Naive thymus-derived CD4-positive, alpha-beta T cell (primary cell): Measurements from ENCODE around the gene EXPH5. TPM values are rescaled to one million over a fixed set of nuclear protein-coding genes. Genes with fewer than 3 reads are reported as not detected.

ENCODE experiments used
- ATAC-seq: fragments of 150-1000 bp; cut with Tn5 transposase; 2 replicates; pipeline ENCODE4 v1.10.0; 2021; ENCODE audit warnings: mild to moderate bottlenecking, moderate library complexity
- CTCF ChIA-PET: fragments of 350-600 bp; sonication (Branson Sonifier 250); formaldehyde crosslinking; loops from one replicate; lab custom pipeline; 2021; ENCODE audit warnings: antibody characterized with exemption; lab: Charles Lee
- POLR2A ChIA-PET: fragments of 350-600 bp; sonication (Branson Sonifier 250); formaldehyde crosslinking; loops from one replicate; lab custom pipeline; 2021; ENCODE audit warnings: antibody characterized with exemption, inconsistent platforms; lab: Charles Lee
- DNase-seq, 9 donors: peaks; one replicate each; pipeline versions ENCODE4 v3.0.0 to v3.0.0-alpha.2; 2020 to 2022; ENCODE audit warnings: mixed read lengths in 1 of 9
- H3K27ac ChIP-seq: one replicate; pipeline ENCODE4 v1.7.0; 2013; ENCODE audit warnings: mild to moderate bottlenecking, low read depth, low read length, moderate library complexity
- H3K27me3 ChIP-seq, 2 donors: one replicate each; pipeline ENCODE4 v1.7.0; 2013; ENCODE audit warnings: low read length in 2 of 2, mild to moderate bottlenecking in 2 of 2, moderate library complexity in 2 of 2; ENCODE audit not compliant: control insufficient read depth in 2 of 2, insufficient read depth in 2 of 2
- H3K36me3 ChIP-seq, 3 experiments: 1 replicate in 2 of 3; 2 replicates in 1 of 3; pipeline ENCODE4 v1.7.0; 2013; ENCODE audit warnings: low read length in 3 of 3, mild to moderate bottlenecking in 3 of 3, moderate library complexity in 1 of 3; ENCODE audit not compliant: insufficient read depth in 3 of 3, control insufficient read depth in 2 of 3
- H3K4me1 ChIP-seq, 2 donors: one replicate each; pipeline ENCODE4 v1.7.0; 2013; ENCODE audit warnings: low read length in 2 of 2, mild to moderate bottlenecking in 2 of 2, moderate library complexity in 1 of 2; ENCODE audit not compliant: control insufficient read depth in 2 of 2, insufficient read depth in 2 of 2
- H3K4me3 ChIP-seq: 2 replicates; pipeline ENCODE4 v1.7.0; 2013; ENCODE audit warnings: mild to moderate bottlenecking, low read length
- H3K9me3 ChIP-seq, 3 experiments: 1 replicate in 2 of 3; 2 replicates in 1 of 3; pipeline ENCODE4 v1.7.0; 2013; ENCODE audit warnings: low read length in 3 of 3; ENCODE audit not compliant: control insufficient read depth in 2 of 3
- H3K27ac Mint-ChIP-seq, 9 donors: one replicate each; pipeline ENCODE4 v1.8.0; 2020 to 2022; ENCODE audit warnings: mixed read lengths in 9 of 9, mild to moderate bottlenecking in 8 of 9, moderate library complexity in 5 of 9, inconsistent platforms in 2 of 9
- H3K27me3 Mint-ChIP-seq, 5 donors: one replicate each; pipeline ENCODE4 v1.8.0; 2021 to 2022; ENCODE audit warnings: mixed read lengths in 5 of 5, mild to moderate bottlenecking in 1 of 5
- H3K36me3 Mint-ChIP-seq, 5 donors: one replicate each; pipeline ENCODE4 v1.8.0; 2020 to 2022; ENCODE audit warnings: mixed read lengths in 5 of 5, mild to moderate bottlenecking in 3 of 5, inconsistent platforms in 1 of 5
- H3K4me1 Mint-ChIP-seq, 7 donors: one replicate each; pipeline ENCODE4 v1.8.0; 2020 to 2022; ENCODE audit warnings: mixed read lengths in 7 of 7, mild to moderate bottlenecking in 3 of 7, inconsistent platforms in 1 of 7
- H3K4me3 Mint-ChIP-seq, 10 donors: one replicate each; pipeline ENCODE4 v1.8.0; 2020 to 2022; ENCODE audit warnings: mild to moderate bottlenecking in 10 of 10, mixed read lengths in 10 of 10, moderate library complexity in 6 of 10, inconsistent platforms in 2 of 10
- H3K9me3 Mint-ChIP-seq, 11 donors: one replicate each; pipeline ENCODE4 v1.8.0; 2020 to 2022; ENCODE audit warnings: mixed read lengths in 11 of 11, mild to moderate bottlenecking in 4 of 11, inconsistent platforms in 1 of 11, moderate library complexity in 1 of 11
- intact Hi-C, 2 donors: fragments of 100-400 bp; cut with micrococcal nuclease; formaldehyde crosslinking; loops; one replicate each; pipeline ENCODE4 v1.15.1; 2023
- polyA plus RNA-seq, 2 donors: library from polyadenylated mRNA; unstranded; fragments of 300-500 nt; fragmentation: Illumina TruSeq; gene quantifications; one replicate each; pipeline ENCODE4 v1.2.3, GENCODE V29; 2021
- total RNA-seq, 6 experiments: library from RNA in 5 of 6; stranded (reverse) in 5 of 6; gene quantifications; 1 replicate in 5 of 6; 2 replicates in 1 of 6; pipeline ENCODE4 v1.2.3 and lab custom pipeline; 2021 to 2026

EXPH5 gene
- total and polyA plus RNA-seq, 7 experiments from 2014 or later = 0.90 to 8.3 (median 3.2) TPM

DNA sequence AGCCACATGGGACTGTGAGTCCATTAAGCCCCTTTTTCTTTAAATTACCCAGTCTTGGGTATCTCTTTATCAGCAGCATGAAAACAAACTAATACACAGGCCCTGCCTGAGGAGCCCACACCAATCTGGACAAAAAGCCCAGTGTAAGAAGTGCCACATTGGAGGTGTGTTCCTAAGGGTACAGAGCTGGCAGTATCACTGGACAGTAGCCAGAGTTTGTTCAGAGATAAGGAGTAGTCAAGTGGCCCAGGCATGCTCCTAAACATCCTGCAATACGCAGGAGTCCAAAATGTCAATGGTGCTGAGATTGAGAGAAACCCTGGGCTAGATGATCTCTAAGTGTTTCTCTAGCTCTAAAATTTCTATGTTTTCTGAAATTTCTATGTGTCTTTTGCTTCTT, 68.4 kb downstream of the EXPH5 start:
- Histone ChIP-seq H3K27ac (no peak overlapping the region), H3K27me3 (no peaks in the 10 kb centered on the region), H3K36me3 (no peaks in the 10 kb centered on the region), H3K4me3 (no peak overlapping the region), H3K4me1 (no peaks in the 10 kb centered on the region), H3K9me3 (no peaks in the 10 kb centered on the region)
- H3K9me3 Mint-ChIP-seq = peaks cover 0 to 4% (median 0%) of the 10 kb centered on the region in 11 donors
- intact Hi-C loops = no loop called here
- no peak overlapping the region for H3K27ac Mint-ChIP-seq
- peaks cover 0 to 5% (median 0%) of the 10 kb centered on the region in 7 donors for H3K4me1 Mint-ChIP-seq
- H3K36me3 Mint-ChIP-seq = peaks cover 0 to 30% (median 9%) of the 10 kb centered on the region in 5 donors
- no peaks in the 10 kb centered on the region for H3K27me3 Mint-ChIP-seq
- ATAC-seq (no peak), DNase-seq (no peak)
- ChIA-PET CTCF (no interaction called here), POLR2A (no interaction called here)
- H3K4me3 Mint-ChIP-seq = no peak overlapping the region

DNA sequence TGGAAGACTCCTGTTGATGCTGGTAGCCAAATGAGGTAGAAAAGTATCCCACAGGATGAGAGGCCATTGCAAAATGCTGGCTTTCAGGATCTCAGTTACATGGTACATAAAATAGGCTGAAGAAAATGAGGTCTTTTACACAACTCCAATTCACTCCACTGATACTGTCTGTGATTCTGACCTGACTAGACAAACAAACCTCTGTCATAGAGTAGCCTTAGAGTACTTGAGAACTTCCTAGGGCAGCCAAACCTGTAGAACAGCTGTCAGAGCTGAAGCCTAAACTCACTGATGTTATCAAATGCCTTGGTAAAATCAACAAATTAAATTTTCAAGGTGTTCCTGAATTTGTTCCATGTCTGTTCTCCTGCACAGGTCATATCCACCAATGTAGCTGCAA, 69.1 kb downstream of the EXPH5 start:
- H3K27me3 ChIP-seq = no peaks in the 10 kb centered on the region
- H3K4me3 ChIP-seq = no peak overlapping the region
- peaks cover 0 to 5% (median 0%) of the 10 kb centered on the region in 7 donors for H3K4me1 Mint-ChIP-seq
- peaks cover 0 to 30% (median 9%) of the 10 kb centered on the region in 5 donors for H3K36me3 Mint-ChIP-seq
- no peaks in the 10 kb centered on the region for H3K4me1 ChIP-seq
- DNase-seq (no peak), ATAC-seq (no peak)
- H3K27ac Mint-ChIP-seq = no peak overlapping the region
- peaks cover 0 to 4% (median 0%) of the 10 kb centered on the region in 11 donors for H3K9me3 Mint-ChIP-seq
- H3K27me3 Mint-ChIP-seq = no peaks in the 10 kb centered on the region
- H3K36me3 ChIP-seq = no peaks in the 10 kb centered on the region
- H3K9me3 ChIP-seq = no peaks in the 10 kb centered on the region
- H3K27ac ChIP-seq = no peak overlapping the region
- CTCF ChIA-PET = no interaction called here
- POLR2A ChIA-PET = no interaction called here
- intact Hi-C loops = no loop called here
- H3K4me3 Mint-ChIP-seq = no peak overlapping the region

DNA sequence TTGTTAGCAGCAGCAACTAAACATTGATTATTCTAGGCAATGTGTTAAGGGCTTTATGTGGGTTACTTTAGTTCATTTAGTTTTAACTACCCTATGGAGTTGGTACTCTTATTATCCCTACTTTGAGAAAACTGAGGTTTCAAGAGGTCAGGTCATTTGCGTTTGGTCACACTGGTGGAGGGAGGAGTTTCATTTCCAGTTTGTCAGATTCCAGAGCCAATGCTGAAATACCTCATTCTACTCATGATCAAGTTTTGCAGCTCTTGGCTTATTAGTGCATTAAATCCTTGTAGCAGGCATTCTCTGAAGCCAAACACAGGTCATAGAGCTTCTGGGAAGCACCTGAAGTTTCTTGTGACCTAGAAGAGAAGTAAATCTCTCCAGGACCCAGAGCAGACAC, 71.2 kb downstream of the EXPH5 start:
- H3K27ac ChIP-seq = no peak overlapping the region
- H3K4me1 ChIP-seq = no peaks in the 10 kb centered on the region
- no peak overlapping the region for H3K4me3 ChIP-seq
- H3K27me3 ChIP-seq = no peaks in the 10 kb centered on the region
- no peak overlapping the region for H3K27ac Mint-ChIP-seq
- ATAC-seq = no peak
- H3K9me3 Mint-ChIP-seq = peaks cover 0 to 4% (median 0%) of the 10 kb centered on the region in 11 donors
- no peak for DNase-seq
- POLR2A ChIA-PET = no interaction called here
- H3K36me3 ChIP-seq = no peaks in the 10 kb centered on the region
- peaks cover 0 to 35% (median 9%) of the 10 kb centered on the region in 5 donors for H3K36me3 Mint-ChIP-seq
- H3K9me3 ChIP-seq = no peaks in the 10 kb centered on the region
- H3K4me1 Mint-ChIP-seq = peaks cover 0 to 5% (median 0%) of the 10 kb centered on the region in 7 donors
- intact Hi-C loops = no loop called here
- no peak overlapping the region for H3K4me3 Mint-ChIP-seq
- no peaks in the 10 kb centered on the region for H3K27me3 Mint-ChIP-seq
- CTCF ChIA-PET = no interaction called here

DNA sequence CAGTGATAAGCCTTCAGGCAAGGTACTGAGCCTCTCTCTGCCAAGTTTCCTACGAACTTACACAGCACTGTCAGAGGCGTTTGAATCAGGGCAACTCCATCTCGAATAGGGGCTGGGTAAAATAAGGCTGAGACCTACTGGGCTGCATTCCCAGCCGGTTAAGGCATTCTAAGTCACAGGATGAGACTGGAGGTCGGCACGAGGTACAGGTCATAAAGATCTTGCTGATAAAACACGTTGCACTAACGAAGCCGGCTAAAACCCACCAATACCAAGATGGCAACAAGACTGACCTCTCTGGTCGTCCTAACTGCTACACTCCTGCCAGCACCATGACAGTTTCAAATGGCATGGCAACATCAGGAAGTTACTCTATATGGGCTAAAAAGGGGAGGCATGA, 75.0 kb downstream of the EXPH5 start:
- ChIA-PET CTCF (no interaction called here), POLR2A (no interaction called here)
- intact Hi-C loops = loop anchor here in 1 of 2 donors (1.0 kb wide), 1 partner anchor 15 kb away; no protein-coding TSS in a partner anchor
- H3K4me3 ChIP-seq = no peak overlapping the region
- peaks cover 0 to 5% (median 0%) of the 10 kb centered on the region in 11 donors for H3K9me3 Mint-ChIP-seq
- no peak overlapping the region for H3K27ac Mint-ChIP-seq
- peaks cover 0 to 9% (median 0%) of the 10 kb centered on the region in 3 experiments for H3K36me3 ChIP-seq
- peaks cover 0 to 5% (median 0%) of the 10 kb centered on the region in 7 donors for H3K4me1 Mint-ChIP-seq
- H3K27me3 Mint-ChIP-seq = no peaks in the 10 kb centered on the region
- no peaks in the 10 kb centered on the region for H3K9me3 ChIP-seq
- peaks cover 7 to 35% (median 14%) of the 10 kb centered on the region in 5 donors for H3K36me3 Mint-ChIP-seq
- H3K4me1 ChIP-seq = no peaks in the 10 kb centered on the region
- no peak overlapping the region for H3K27ac ChIP-seq
- DNase-seq = no peak
- no peak for ATAC-seq
- no peak overlapping the region for H3K4me3 Mint-ChIP-seq
- no peaks in the 10 kb centered on the region for H3K27me3 ChIP-seq

DNA sequence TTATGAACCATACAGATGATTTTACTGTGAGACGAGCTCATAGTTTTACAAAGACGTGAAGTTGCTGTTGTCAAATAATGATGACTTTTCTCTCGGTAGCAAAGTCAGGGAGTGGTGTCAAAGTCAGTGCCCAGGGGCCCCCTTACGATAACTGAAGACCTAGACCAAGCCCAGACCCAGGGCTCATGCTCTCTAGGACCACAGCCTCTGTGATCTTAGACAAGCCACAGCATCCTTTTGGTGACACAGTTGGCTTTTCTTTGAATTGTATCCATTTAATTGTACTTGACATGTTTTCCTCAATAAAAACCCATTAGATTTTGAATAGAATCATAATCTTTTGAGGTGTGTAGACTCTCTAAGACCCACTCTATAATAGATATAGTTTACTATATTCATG, 77.4 kb downstream of the EXPH5 start:
- CTCF ChIA-PET = no interaction called here
- H3K27ac ChIP-seq = no peak overlapping the region
- intact Hi-C loops = no loop called here
- Mint-ChIP-seq H3K27ac (no peak overlapping the region), H3K4me1 (peaks cover 0 to 2% (median 0%) of the 10 kb centered on the region in 7 donors), H3K9me3 (peaks cover 0 to 8% (median 0%) of the 10 kb centered on the region in 11 donors), H3K4me3 (no peak overlapping the region), H3K36me3 (peaks cover 7 to 46% (median 21%) of the 10 kb centered on the region in 5 donors), H3K27me3 (no peaks in the 10 kb centered on the region)
- POLR2A ChIA-PET = no interaction called here
- H3K27me3 ChIP-seq = no peaks in the 10 kb centered on the region
- no peak for ATAC-seq
- H3K36me3 ChIP-seq = peaks cover 0 to 12% (median 0%) of the 10 kb centered on the region in 3 experiments
- H3K9me3 ChIP-seq = no peaks in the 10 kb centered on the region
- no peak for DNase-seq
- H3K4me3 ChIP-seq = no peak overlapping the region
- H3K4me1 ChIP-seq = no peaks in the 10 kb centered on the region

DNA sequence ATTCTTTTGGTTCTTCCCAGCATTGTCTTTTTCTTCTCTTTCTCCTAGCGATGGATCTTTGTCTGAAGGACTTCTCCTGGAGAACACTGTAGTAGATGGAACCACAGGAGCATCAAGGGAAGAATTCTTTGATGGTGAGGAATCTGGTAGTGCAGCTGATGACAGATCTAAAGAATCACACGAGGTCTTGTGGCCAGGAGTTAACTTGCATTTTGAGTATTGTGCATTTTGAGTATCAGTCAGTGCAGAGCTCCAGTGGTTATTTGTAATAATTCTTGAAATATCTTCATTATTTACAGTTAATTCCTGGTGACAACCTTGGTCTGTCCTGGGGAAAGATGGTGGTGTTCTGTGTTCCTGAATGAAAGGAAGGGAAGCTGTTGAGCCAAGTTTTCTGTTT, 80.9 kb downstream of the EXPH5 start:
- intact Hi-C loops = no loop called here
- POLR2A ChIA-PET = no interaction called here
- no peaks in the 10 kb centered on the region for H3K27me3 ChIP-seq
- H3K9me3 ChIP-seq = no peaks in the 10 kb centered on the region
- Mint-ChIP-seq H3K9me3 (peaks cover 0 to 8% (median 0%) of the 10 kb centered on the region in 11 donors), H3K4me3 (no peak overlapping the region), H3K36me3 (peaks cover 7 to 45% (median 17%) of the 10 kb centered on the region in 5 donors), H3K27ac (no peak overlapping the region), H3K4me1 (no peaks in the 10 kb centered on the region), H3K27me3 (peaks cover 0 to 2% (median 0%) of the 10 kb centered on the region in 5 donors)
- H3K36me3 ChIP-seq = peaks cover 0 to 12% (median 0%) of the 10 kb centered on the region in 3 experiments
- no peak overlapping the region for H3K4me3 ChIP-seq
- H3K27ac ChIP-seq = no peak overlapping the region
- no peaks in the 10 kb centered on the region for H3K4me1 ChIP-seq
- no peak for ATAC-seq
- no peak for DNase-seq
- CTCF ChIA-PET = no interaction called here

DNA sequence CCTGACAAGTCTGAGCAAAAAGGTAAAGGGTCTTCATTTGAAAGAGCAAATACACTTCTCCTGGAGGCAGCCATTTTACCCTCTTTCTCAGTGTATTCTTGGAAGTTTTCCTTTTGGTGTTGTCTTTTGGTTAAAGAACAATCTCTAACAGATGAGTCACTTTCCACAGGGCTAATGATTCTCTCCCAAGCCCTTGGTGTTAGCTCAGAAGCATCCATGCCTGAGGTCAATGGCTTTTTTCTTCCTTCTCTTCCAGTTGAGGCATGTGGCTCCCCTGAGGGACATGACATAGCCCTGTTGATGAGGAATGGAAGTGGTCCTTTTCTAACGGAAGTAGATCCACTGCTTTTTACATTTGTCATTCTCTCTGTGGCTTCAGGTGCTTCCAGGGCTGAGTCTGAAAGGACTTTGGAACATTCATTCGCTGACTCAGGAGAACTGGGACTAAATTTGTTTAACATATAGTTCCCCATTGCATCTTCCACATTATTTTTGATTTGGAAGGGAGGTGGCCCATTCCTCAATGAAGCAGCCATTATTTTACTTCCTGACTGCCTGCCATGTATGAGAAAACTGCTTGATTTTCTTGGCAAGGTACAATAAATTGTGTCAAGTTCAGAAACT, 81.6 kb downstream of the EXPH5 start:
- ChIA-PET POLR2A (no interaction called here), CTCF (no interaction called here)
- no peak for ATAC-seq
- intact Hi-C loops = no loop called here
- Mint-ChIP-seq H3K9me3 (peaks cover 0 to 8% (median 0%) of the 10 kb centered on the region in 11 donors), H3K4me3 (no peak overlapping the region), H3K36me3 (peaks cover 7 to 41% (median 17%) of the 10 kb centered on the region in 5 donors), H3K27ac (no peak overlapping the region), H3K27me3 (peaks cover 0 to 2% (median 0%) of the 10 kb centered on the region in 5 donors), H3K4me1 (no peaks in the 10 kb centered on the region)
- H3K4me1 ChIP-seq = no peaks in the 10 kb centered on the region
- peaks cover 0 to 12% (median 0%) of the 10 kb centered on the region in 3 experiments for H3K36me3 ChIP-seq
- no peak for DNase-seq
- H3K27me3 ChIP-seq = no peaks in the 10 kb centered on the region
- no peak overlapping the region for H3K4me3 ChIP-seq
- no peaks in the 10 kb centered on the region for H3K9me3 ChIP-seq
- H3K27ac ChIP-seq = no peak overlapping the region
